Tibial nerve (tissue), 4 donors: Measurements from ENCODE around the gene BUB1. TPM values are rescaled to one million over a fixed set of nuclear protein-coding genes. Genes with fewer than 3 reads are reported as not detected.
"Not testable (repeated sequence)": the region's sequence is repeated elsewhere in the genome, so short reads cannot be mapped to it uniquely, and the experiment has no call there.

ENCODE experiments used
- DNase-seq, 2 donors: peaks; one replicate each; pipeline ENCODE4 v3.0.0-alpha.2; 2019; ENCODE audit warnings: low spot score in 2 of 2
- H3K27ac ChIP-seq, 4 donors: fragments of 200-600 bp; sonication (generic) in 3 of 4; one replicate each; pipeline ENCODE4 v1.5.1; 2017 to 2019; ENCODE audit warnings: mild to moderate bottlenecking in 1 of 4
- H3K27me3 ChIP-seq, 2 donors: fragments of 200-600 bp; sonication (generic) in 1 of 2; one replicate each; pipeline versions ENCODE4 v1.5.1 to v1.6.0; 2017 to 2019
- H3K36me3 ChIP-seq, 3 donors: fragments of 200-600 bp; sonication (generic); one replicate each; pipeline ENCODE4 v1.5.1; 2018 to 2019
- H3K4me1 ChIP-seq, 4 donors: fragments of 200-600 bp; sonication (generic) in 3 of 4; one replicate each; pipeline ENCODE4 v1.5.1; 2017 to 2019
- H3K4me3 ChIP-seq, 4 donors: fragments of 200-600 bp; sonication (generic) in 3 of 4; one replicate each; pipeline ENCODE4 v1.5.1; 2017 to 2019; ENCODE audit warnings: mild to moderate bottlenecking in 1 of 4, moderate library complexity in 1 of 4
- H3K9me3 ChIP-seq, 4 donors: fragments of 200-600 bp; sonication (generic) in 3 of 4; one replicate each; pipeline ENCODE4 v1.5.1; 2017 to 2019
- EP300 ChIP-seq, 2 donors: sonication (generic); formaldehyde crosslinking; IDR thresholded peaks; one replicate each; pipeline ENCODE4 v1.6.1; 2017; ENCODE audit warnings: antibody characterized with exemption in 2 of 2, mild to moderate bottlenecking in 1 of 2
- POLR2A ChIP-seq, 2 donors: fragments of 450-650 bp; IDR thresholded peaks; one replicate each; pipeline ENCODE4 v1.6.1; 2017; ENCODE audit warnings: antibody characterized with exemption in 2 of 2, mild to moderate bottlenecking in 2 of 2, moderate library complexity in 2 of 2
- WGBS, 2 donors: methylation state at CpG; one replicate each; pipeline ENCODE4 v1.1.5; 2018; 5-methylcytosine and 5-hydroxymethylcytosine counted together
- total RNA-seq, 4 donors: library from RNA; depleted of rRNA; stranded (reverse); fragments of >200 nt; gene quantifications; one replicate each; pipeline ENCODE4 v1.1.0, GENCODE V29; 2016
- TF ChIP-seq, protein P1 (sequence below), 5 experiments: fragments of 200-600 bp in 3 of 5; fragments of 450-650 bp in 2 of 5; sonication (generic) in 3 of 5; IDR thresholded peaks; one replicate each; pipeline ENCODE4 v1.5.1; 2016 to 2019; ENCODE audit warnings: antibody characterized with exemption in 5 of 5, mild to moderate bottlenecking in 3 of 5, moderate library complexity in 2 of 5

The BUB1 gene
- total RNA-seq, 4 donors from 2014 or later: 0.42 to 1.8 (median 0.71) TPM

DNA sequence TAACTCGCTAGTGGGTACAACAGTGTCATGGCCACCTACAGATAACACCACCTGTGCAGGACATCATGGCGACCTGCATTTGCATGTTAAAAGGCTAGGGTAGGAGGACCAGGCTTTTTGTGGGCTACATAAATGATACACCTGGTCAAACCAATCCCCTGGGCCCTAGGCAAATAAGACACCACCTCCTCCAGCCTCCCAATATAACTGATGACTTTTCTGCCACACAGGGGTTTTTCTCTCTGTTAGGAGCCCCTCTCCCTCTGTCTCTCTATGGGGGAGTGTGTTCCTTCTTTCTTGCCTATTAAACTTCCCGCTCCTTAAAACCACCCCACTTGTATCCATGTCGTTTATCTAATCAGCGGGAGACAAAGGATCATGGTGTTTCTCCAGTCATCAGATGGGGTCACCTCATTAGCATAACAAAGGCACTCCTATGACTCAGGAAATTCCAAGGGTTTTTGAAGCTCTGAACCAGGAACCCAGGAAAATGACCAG lies 10.8 kb upstream of the BUB1 start:
- no peak overlapping the region for H3K4me3 ChIP-seq
- no peak for DNase-seq
- H3K27ac ChIP-seq: no peak overlapping the region
- no peak for TF ChIP-seq EP300 (IDR thresholded peaks at IDR 0.05)
- no peak for TF ChIP-seq POLR2A (IDR thresholded peaks at IDR 0.05)
- TF ChIP-seq, protein P1, sequence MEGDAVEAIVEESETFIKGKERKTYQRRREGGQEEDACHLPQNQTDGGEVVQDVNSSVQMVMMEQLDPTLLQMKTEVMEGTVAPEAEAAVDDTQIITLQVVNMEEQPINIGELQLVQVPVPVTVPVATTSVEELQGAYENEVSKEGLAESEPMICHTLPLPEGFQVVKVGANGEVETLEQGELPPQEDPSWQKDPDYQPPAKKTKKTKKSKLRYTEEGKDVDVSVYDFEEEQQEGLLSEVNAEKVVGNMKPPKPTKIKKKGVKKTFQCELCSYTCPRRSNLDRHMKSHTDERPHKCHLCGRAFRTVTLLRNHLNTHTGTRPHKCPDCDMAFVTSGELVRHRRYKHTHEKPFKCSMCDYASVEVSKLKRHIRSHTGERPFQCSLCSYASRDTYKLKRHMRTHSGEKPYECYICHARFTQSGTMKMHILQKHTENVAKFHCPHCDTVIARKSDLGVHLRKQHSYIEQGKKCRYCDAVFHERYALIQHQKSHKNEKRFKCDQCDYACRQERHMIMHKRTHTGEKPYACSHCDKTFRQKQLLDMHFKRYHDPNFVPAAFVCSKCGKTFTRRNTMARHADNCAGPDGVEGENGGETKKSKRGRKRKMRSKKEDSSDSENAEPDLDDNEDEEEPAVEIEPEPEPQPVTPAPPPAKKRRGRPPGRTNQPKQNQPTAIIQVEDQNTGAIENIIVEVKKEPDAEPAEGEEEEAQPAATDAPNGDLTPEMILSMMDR (IDR thresholded peaks at IDR 0.05): no peak
- no peaks in the 10 kb centered on the region for H3K36me3 ChIP-seq
- no peaks in the 10 kb centered on the region for H3K9me3 ChIP-seq
- 34 to 36% methylated on average over 5 of the region's 5 CpGs for WGBS, 2 donors
- no peaks in the 10 kb centered on the region for H3K27me3 ChIP-seq
- H3K4me1 ChIP-seq: no peaks in the 10 kb centered on the region

- H3K9me3 ChIP-seq, H3K4me1 ChIP-seq, H3K27ac ChIP-seq, H3K27me3 ChIP-seq, H3K36me3 ChIP-seq, H3K4me3 ChIP-seq, DNase-seq: not testable (repeated sequence)
- 65 to 66% methylated on average over 9 of the region's 9 CpGs for WGBS, 2 donors
These were observed 10.1 kb upstream of the BUB1 start for GRCh38 chr2:110687775-110688484.

GRCh38 chr2:110682872-110683271 lies 5.0 kb upstream of the BUB1 start:
- no peaks in the 10 kb centered on the region for H3K9me3 ChIP-seq
- TF ChIP-seq, protein P1 (IDR thresholded peaks at IDR 0.05): no peak
- TF ChIP-seq POLR2A (IDR thresholded peaks at IDR 0.05) (no peak), EP300 (IDR thresholded peaks at IDR 0.05) (no peak)
- no peaks in the 10 kb centered on the region for H3K27me3 ChIP-seq
- H3K4me1 ChIP-seq: peaks cover 0 to 10% (median 2%) of the 10 kb centered on the region in 4 donors
- H3K27ac ChIP-seq: no peak overlapping the region
- no peak overlapping the region for H3K4me3 ChIP-seq
- DNase-seq: no peak
- WGBS, 2 donors: 83 to 91% methylated on average over 1 of the region's 1 CpG
- H3K36me3 ChIP-seq: no peaks in the 10 kb centered on the region

- TF ChIP-seq POLR2A (IDR thresholded peaks at IDR 0.05) (no peak), EP300 (IDR thresholded peaks at IDR 0.05) (no peak)
- TF ChIP-seq, protein P1 (IDR thresholded peaks at IDR 0.05): no peak
- WGBS, 2 donors: 81 to 93% methylated on average over 8 to 10 of the region's 10 CpGs
- H3K36me3 ChIP-seq: no peaks in the 10 kb centered on the region
- no peak overlapping the region for H3K4me3 ChIP-seq
- H3K27me3 ChIP-seq: no peaks in the 10 kb centered on the region
- no peak overlapping the region for H3K27ac ChIP-seq
- DNase-seq: no peak
- peaks cover 0 to 16% (median 2%) of the 10 kb centered on the region in 4 donors for H3K4me1 ChIP-seq
- no peaks in the 10 kb centered on the region for H3K9me3 ChIP-seq
These were observed 4.4 kb upstream of the BUB1 start for GRCh38 chr2:110682267-110682666.

- WGBS, 2 donors: 91 to 92% methylated on average over 7 of the region's 7 CpGs
- H3K4me3 ChIP-seq: no peak overlapping the region
- TF ChIP-seq, protein P1 (IDR thresholded peaks at IDR 0.05): no peak
- TF ChIP-seq EP300 (IDR thresholded peaks at IDR 0.05) (no peak), POLR2A (IDR thresholded peaks at IDR 0.05) (no peak)
- no peak overlapping the region for H3K27ac ChIP-seq
- peaks cover 0 to 16% (median 2%) of the 10 kb centered on the region in 4 donors for H3K4me1 ChIP-seq
- no peaks in the 10 kb centered on the region for H3K9me3 ChIP-seq
- no peak for DNase-seq
- H3K27me3 ChIP-seq: no peaks in the 10 kb centered on the region
- no peaks in the 10 kb centered on the region for H3K36me3 ChIP-seq
These were observed 2.8 kb upstream of the BUB1 start for GRCh38 chr2:110680709-110681108.
